Ishikawa (cell line): Measurements from ENCODE around the gene PIR.

Source experiments
- CEBPB ChIP-seq: IDR thresholded peaks from 2 replicates; pipeline ENCODE4 v1.6.1; 2012
- CREB1 ChIP-seq: IDR thresholded peaks from 2 replicates; pipeline ENCODE4 v1.6.1; 2012; ENCODE audit warnings: low read depth
- EGR1 ChIP-seq: IDR thresholded peaks from 2 replicates; pipeline ENCODE4 v1.6.1; 2012
- EP300 ChIP-seq: IDR thresholded peaks from 2 replicates; pipeline ENCODE4 v1.6.1; 2012; ENCODE audit warnings: borderline replicate concordance
- FOXM1 ChIP-seq: IDR thresholded peaks from 2 replicates; pipeline ENCODE4 v1.6.1; 2012; ENCODE audit warnings: low read depth, borderline replicate concordance
- NFIC ChIP-seq: IDR thresholded peaks from 2 replicates; pipeline ENCODE4 v1.6.1; 2012
- RAD21 ChIP-seq: IDR thresholded peaks from 2 replicates; pipeline ENCODE4 v1.6.1; 2012; ENCODE audit warnings: low read depth
- REST ChIP-seq: IDR thresholded peaks from 2 replicates; pipeline ENCODE4 v1.6.1; 2012; ENCODE audit warnings: low read depth, mild to moderate bottlenecking
- TAF1 ChIP-seq: IDR thresholded peaks from 2 replicates; pipeline ENCODE4 v1.6.1; 2012; ENCODE audit warnings: low read depth, mild to moderate bottlenecking
- TCF12 ChIP-seq: IDR thresholded peaks from 2 replicates; pipeline ENCODE4 v1.6.1; 2012; ENCODE audit warnings: low read depth
- TEAD4 ChIP-seq: IDR thresholded peaks from 2 replicates; pipeline ENCODE4 v1.6.1; 2012
- USF1 ChIP-seq: IDR thresholded peaks from 2 replicates; pipeline ENCODE4 v1.6.1; 2012
- YY1 ChIP-seq: IDR thresholded peaks from 2 replicates; pipeline ENCODE4 v1.6.1; 2012; ENCODE audit warnings: low read depth
- ZBTB7A ChIP-seq: IDR thresholded peaks from 2 replicates; pipeline ENCODE4 v1.6.1; 2012; ENCODE audit warnings: low read depth
- TF ChIP-seq, protein P1 (sequence below): IDR thresholded peaks from 2 replicates; pipeline ENCODE4 v1.6.1; 2012

Gene PIR

DNA sequence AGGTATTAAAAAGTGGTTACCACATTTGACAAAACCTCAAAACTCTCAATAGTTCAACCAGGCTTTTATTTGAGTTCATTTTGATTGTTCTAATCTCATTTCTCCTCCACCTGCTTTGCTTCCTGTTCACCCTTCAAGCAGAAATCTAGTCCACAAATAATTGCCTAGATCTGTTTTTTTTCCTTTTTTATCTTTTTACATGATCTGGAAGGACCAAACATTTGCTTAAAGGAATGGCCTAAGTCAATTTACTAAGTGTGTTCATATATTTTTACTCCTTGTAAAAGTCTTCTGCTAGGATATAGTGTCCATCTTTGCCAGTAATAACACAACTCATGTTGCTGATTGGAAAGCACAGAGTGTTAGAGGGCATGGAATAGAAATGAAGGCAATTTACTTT, 82.7 kb downstream of the PIR start:
- TF ChIP-seq ZBTB7A = no peak
- no peak for TF ChIP-seq EP300
- TF ChIP-seq, protein P1, sequence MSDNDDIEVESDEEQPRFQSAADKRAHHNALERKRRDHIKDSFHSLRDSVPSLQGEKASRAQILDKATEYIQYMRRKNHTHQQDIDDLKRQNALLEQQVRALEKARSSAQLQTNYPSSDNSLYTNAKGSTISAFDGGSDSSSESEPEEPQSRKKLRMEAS = no peak

DNA sequence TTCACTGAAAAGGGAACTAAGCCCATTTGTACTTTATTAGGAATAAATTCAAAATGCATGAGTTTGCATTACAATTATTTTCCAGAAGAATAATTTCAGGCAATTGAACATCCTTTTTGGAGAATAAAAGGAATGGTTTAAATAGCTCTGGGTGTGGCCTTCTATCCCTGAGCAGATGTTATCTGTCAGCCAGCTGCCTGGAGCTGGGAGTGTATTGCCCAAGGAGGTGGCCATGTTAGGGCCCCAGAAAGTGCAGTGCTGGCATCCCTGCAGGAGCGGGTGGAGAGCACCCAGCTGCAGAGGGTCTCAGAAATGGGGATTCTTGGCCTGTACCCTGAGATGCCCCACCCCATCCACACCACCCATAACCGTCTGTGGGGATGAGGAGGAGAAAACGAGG, 87.3 kb downstream of the PIR start:
- TF ChIP-seq, protein P1 = no peak
- no peak for TF ChIP-seq CREB1
- TF ChIP-seq ZBTB7A = no peak
- TF ChIP-seq EGR1 = no peak
- no peak for TF ChIP-seq EP300
- TF ChIP-seq CEBPB = no peak
- TF ChIP-seq TAF1 = no peak
- TF ChIP-seq NFIC = no peak
- TF ChIP-seq TEAD4 = no peak

DNA sequence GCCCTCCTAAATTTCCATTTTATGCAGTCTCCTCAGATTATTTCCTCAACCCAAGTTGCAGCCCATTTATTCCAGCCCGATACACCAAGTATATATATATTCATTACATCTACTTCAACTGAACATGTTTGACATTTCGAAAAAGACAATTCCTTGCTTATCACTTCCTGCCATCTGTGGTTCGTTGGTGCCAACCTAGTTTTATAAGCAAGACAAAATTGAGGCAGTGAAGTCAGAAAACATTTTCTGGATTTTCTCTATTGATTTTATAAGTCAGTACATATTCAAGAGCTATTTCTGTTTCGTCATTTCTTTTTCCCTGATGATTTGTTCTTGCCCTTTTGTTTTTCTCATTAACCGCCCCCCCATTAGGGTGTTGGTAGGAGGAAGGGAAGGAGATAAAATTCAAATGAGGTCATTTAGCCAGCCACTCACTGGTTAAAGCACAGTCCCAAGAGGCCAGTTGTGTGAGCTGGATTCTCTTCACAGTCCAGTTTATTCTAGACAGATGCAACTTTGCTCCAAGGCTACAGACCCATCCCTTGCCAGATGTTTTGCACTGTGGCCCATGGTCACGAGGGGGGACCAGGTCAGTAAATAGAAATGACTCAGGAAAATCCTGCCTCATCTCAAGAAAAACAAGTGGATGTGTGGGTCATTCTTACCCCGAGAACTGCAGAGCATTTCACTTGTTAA, 88.6 kb downstream of the PIR start:
- TF ChIP-seq EGR1 (no peak), CREB1 (no peak), EP300 (no peak), RAD21 (no peak)

- no peak for TF ChIP-seq CEBPB
- no peak for TF ChIP-seq REST
- no peak for TF ChIP-seq TCF12
- no peak for TF ChIP-seq NFIC
- TF ChIP-seq FOXM1 = no peak
- TF ChIP-seq YY1 = no peak
- no peak for TF ChIP-seq TAF1
- no peak for TF ChIP-seq TEAD4
- no peak for TF ChIP-seq EP300
- no peak for TF ChIP-seq RAD21
- TF ChIP-seq EGR1 = no peak
- TF ChIP-seq USF1 = no peak
- TF ChIP-seq, protein P1 = no peak
- TF ChIP-seq CREB1 = no peak
- no peak for TF ChIP-seq ZBTB7A
Measured at GRCh38 chrX:15401378-15401777, 91.8 kb downstream of the PIR start.

GRCh38 chrX:15399962-15400391, 93.2 kb downstream of the PIR start:
- no peak for TF ChIP-seq EP300
- no peak for TF ChIP-seq EGR1
- TF ChIP-seq CREB1 = no peak
- no peak for TF ChIP-seq YY1
- no peak for TF ChIP-seq FOXM1
- TF ChIP-seq REST = no peak
- TF ChIP-seq, protein P1 = no peak
- no peak for TF ChIP-seq TCF12
- no peak for TF ChIP-seq ZBTB7A
- TF ChIP-seq TAF1 = no peak
- TF ChIP-seq TEAD4 = no peak

GRCh38 chrX:15398874-15399273, 94.3 kb downstream of the PIR start:
- TF ChIP-seq TAF1 (no peak), EP300 (no peak), TEAD4 (no peak), REST (no peak), EGR1 (no peak), USF1 (no peak), NFIC (no peak), YY1 (no peak), ZBTB7A (no peak), RAD21 (no peak), FOXM1 (no peak)
- TF ChIP-seq, protein P1 = no peak
